GM10266 (cell line): ENCODE data around the gene PEF1.

Source experiments
- DNase-seq: peaks from one replicate; pipeline ENCODE4 v3.0.0; 2012; ENCODE audit errors: extremely low spot score
- CTCF ChIP-seq: IDR thresholded peaks from 2 replicates; pipeline ENCODE4 v1.5.1; 2012; ENCODE audit warnings: mild to moderate bottlenecking, low read depth; ENCODE audit not compliant: control insufficient read depth, insufficient read depth; ENCODE audit errors: missing control alignments

PEF1 gene

GRCh38 chr1:31688233-31688918, 43.7 kb upstream of the PEF1 start:
- DNase-seq, result no peak
- TF ChIP-seq CTCF, result no peak

- DNase-seq, result no peak
- TF ChIP-seq CTCF, result no peak
These were observed 42.9 kb upstream of the PEF1 start for GRCh38 chr1:31687601-31688000.

GRCh38 chr1:31685795-31686194, 41.1 kb upstream of the PEF1 start:
- no peak for TF ChIP-seq CTCF
- no peak for DNase-seq

- TF ChIP-seq CTCF, result peak; percentile 34
These were observed 39.3 kb upstream of the PEF1 start for GRCh38 chr1:31683997-31684396.

GRCh38 chr1:31681415-31681814, 36.7 kb upstream of the PEF1 start:
- DNase-seq, result no peak
- no peak for TF ChIP-seq CTCF

More at GRCh38 chr1:31683997-31684396, 39.3 kb upstream of the PEF1 start:
- DNase-seq, result no peak

GRCh38 chr1:31679676-31680230, 35.1 kb upstream of the PEF1 start:
- TF ChIP-seq CTCF, result no peak
- DNase-seq, result no peak

- TF ChIP-seq CTCF, result no peak
- no peak for DNase-seq
These were observed 34.4 kb upstream of the PEF1 start for GRCh38 chr1:31679091-31679490.
